Measurements from ENCODE around the gene CFAP92.

Gene CFAP92

GRCh38 chr3:129023909-129024308, 30.0 kb upstream of the CFAP92 start:
- no peak for DNase-seq

GRCh38 chr3:129023008-129023358, 29.1 kb upstream of the CFAP92 start:
- no peak for DNase-seq

- DNase-seq, result no peak
Measured at GRCh38 chr3:129022114-129023007, 28.5 kb upstream of the CFAP92 start.

DNA sequence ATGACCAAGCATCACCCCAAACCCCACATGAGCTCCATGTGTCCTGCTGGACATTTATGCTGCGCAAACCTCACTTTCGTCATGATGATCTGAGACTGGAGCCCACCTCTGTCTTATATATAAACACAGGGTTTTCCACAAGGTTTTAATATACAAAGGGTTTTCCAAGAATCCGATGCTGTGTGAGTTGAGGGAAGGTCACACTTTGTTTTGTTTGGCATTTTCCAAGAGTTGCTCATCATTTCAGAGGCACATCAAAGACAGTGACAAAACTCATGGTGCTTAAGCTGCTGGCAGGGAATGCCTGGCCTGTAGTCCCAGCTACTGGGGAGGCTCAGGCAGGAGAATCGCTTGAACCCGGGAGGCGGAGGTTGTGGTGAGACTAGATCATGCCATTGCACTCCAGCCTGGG, 27.3 kb upstream of the CFAP92 start:
- DNase-seq, result no peak

DNA sequence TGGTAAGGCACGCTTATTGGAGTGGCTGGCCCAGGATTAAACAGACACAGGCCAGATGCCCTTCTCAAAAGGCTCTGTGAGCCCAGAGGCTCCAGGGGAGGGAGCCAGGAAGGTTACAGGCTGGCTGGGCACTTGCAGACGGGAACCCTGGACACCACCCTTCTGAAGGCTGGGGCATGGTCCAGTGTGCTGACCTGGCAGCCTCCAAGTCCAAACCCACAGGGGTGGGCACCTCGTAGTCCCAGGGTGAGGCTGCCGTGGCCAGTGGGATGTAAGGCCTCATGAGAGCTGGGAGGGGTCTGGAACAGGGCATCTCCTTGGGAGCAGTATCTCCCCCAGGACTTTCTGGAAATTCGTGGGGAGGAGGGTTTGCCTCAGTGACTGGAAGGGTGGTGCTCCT, 26.8 kb upstream of the CFAP92 start:
- DNase-seq, result no peak

- no peak for DNase-seq
Measured at GRCh38 chr3:129019266-129019665, 25.4 kb upstream of the CFAP92 start.

GRCh38 chr3:129018751-129019150, 24.9 kb upstream of the CFAP92 start:
- no peak for DNase-seq

- DNase-seq, result no peak
Measured at GRCh38 chr3:129018271-129018670, 24.4 kb upstream of the CFAP92 start.

DNA sequence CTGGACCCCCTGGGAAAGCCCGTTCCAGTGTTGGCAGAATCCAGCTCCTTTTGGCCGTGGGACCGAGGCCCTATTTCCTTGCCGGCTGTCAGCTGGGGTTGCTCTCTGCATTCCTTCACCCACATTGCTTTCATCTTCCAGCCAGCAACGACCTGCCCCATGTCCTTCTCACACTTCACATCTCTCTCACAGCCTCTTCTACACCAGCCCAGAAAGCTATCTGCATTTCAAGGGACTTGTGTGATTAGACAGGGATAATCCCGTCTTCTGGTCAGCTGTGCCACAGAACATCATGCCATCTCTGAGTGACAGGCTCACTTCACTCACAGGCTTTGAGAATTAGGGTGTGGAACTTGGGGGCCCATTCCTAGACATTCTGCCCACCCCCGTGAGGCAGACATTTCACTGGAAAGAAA, 23.6 kb upstream of the CFAP92 start:
- no peak for DNase-seq

DNA sequence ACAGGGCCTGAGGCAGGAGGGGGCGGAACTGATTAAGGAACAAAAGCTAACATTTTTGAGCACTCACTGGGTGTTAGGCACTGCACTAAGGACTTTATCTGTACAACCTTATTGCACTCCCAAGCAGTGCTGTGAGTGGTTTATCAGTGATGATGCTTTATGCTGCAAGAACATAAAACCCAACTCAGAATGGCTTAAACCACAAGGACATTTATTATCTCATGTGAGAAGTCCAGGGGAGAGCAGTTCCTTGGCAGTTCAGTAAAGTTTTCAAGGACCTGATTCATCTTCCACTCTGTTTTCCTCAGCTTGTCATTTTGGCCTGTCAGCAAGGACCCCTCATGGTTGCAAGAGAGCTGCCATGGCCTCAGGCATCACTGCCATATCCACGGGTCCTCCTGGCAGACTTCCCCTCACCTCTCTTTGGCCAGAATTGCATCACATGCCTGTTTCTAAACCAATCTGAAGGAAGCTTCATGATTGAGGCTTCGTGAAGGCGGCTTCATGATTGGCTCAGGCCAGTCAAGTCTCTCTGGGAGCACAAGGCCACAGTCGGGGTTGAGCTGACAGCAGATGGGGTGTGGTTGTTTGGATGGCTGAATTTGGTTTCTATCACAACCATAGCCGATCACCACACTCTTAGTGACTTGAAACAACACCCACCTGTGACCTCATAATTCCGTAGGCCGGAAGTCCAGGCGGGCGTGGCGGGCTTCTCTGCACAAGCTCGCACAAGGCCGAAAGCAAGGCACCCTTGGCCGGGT, 23.0 kb upstream of the CFAP92 start:
- no peak for DNase-seq

DNA sequence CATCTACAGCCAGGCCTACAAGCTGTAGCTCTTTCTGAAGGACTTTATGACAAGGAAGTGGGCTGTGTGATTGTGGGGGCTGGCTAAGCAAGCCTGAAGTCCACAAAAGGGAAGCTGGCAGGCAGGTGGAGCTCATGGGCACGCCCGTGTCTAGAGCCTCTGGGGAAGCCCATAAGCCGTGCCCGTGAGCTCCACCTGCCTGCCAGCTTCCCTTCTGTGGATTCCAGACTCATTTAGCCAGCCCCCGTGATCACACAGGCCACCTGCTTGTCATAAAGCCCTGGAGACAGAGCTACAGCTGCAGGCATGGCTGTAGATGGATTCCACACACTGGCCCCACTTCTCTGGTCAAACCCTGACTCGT, 22.5 kb upstream of the CFAP92 start:
- DNase-seq, result peak; percentile 68

DNA sequence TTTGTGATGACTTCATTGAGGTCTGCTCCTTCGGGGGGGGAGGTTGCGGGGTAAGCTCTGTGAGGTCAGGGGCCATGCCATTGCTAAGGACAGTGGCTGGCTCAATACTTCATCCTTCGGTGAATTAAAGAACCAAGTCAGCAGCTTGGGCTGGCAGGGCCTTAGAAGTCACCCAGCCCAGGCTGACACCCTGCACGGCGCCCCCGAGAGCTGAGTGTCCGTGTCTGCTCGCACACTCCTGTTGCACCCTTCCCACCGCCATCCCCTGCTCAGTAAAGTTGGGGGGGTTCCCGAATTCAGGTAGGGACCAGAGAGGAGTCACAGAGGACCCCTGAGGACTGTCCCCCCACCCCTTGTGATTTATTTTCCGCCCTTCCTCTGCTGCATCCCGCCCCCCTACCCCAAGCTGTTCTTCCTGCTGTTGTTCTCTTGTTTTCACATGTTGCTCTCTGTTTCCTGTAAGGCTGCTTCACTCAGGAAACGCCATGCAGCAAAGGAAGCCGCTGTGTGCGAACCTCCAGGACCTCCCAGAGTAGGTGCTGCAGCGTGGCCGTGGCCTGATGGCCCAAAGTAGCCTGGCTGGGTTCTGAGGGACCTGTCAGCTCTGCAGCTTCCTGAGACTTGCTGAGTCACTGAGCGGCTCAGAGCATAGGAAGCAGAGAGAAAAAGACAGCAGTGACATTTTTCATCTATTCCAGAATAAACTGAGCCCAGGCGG, 21.7 kb upstream of the CFAP92 start:
- no peak for DNase-seq

- DNase-seq, result no peak
Measured at GRCh38 chr3:129014793-129015345, 21.0 kb upstream of the CFAP92 start.

- no peak for DNase-seq
Measured at GRCh38 chr3:129014148-129014547, 20.3 kb upstream of the CFAP92 start.

- no peak for DNase-seq
Measured at GRCh38 chr3:129013491-129013891, 19.6 kb upstream of the CFAP92 start.

DNA sequence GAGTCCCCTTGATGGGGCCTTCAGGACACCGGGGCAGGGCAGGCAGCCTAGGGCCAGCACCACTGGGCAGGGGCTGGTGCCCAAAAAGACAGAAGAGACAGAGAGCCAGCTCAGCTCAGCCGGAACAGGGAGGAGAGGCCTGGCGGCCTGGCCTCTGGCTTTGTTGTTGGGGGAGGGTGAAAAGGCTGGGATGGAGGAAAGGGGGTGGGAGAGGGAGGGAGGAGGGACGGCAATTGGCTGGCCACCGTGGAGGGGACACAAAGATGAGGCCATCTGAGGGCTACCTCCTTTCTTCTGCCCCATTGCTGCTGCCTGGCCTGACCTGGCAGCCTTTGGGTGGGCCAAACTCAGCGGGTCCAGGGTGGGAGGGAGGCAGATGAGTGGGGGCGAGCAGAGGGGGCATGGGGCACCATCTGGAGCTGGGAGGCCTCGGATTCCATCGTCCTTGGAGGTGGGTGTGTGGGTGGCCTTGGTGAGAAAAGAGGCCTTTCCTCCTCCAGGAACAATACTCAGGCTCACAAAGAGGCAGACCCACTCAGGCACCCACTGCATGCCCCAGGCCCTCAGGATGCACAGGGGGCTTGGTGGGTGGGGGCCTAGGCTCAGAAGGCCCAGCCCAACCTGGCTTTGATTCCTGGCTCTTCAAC, 16.6 kb upstream of the CFAP92 start:
- DNase-seq, result no peak

- no peak for DNase-seq
Measured at GRCh38 chr3:129009266-129009665, 15.4 kb upstream of the CFAP92 start.

GRCh38 chr3:129007792-129008191, 13.9 kb upstream of the CFAP92 start:
- DNase-seq, result no peak

DNA sequence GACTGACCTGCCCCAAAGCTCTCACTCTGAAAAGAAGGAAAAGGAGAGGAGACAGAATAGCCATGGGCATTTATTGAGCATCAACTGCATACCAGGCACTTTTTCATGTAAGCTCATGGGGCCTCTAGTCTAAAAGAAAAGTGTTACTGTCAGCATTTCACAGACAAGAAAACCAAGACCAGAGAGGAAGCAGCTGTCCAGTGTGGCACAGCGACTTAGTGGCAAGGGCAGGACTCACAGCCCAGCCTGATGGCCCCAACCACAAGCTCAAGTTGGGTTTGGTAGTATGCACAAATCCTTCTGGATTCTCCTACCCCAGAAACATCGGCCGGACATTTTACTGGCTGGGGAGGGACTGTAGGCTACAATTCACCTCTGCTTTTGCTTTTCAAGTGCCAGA, 13.0 kb upstream of the CFAP92 start:
- DNase-seq, result no peak

DNA sequence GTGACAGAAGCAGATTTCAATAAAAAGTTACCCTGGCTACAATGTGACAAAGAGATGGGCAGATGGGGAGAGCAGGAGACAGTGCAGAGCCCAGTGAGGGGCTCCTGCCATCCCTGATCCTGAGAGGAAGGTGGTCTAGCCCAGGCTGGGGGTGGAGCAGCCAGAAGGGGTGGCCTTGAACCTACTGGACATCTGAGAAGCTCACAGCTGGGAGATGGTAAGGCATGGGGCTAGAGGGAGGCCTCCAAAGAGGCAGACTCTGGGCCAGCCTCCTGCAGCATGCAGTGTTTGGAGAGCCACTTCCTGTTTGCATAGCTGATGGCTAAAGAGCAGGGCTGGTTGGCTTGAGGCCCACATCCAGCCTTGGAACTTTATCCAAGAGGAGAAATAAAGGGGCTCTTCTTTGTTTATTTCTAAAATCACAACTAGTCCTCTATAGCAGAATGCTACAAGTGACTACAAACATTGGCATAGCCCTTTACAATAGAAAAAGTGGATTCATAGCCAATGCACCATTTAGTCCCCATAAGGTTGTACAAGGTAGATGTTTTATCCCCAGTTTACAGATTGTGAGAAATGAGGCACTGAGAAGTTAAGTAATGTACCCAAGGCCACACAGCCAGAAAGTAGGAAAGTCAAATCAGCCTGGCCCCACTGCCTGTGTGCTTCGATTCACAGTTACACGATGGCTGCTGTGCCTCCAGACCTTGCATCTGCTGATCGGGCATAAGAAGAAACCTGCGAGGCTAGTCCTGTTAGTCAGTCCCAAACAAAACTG, 11.8 kb upstream of the CFAP92 start:
- DNase-seq, result peak; percentile 72

- peak; percentile 68 for DNase-seq
Measured at GRCh38 chr3:129004639-129005295, 10.9 kb upstream of the CFAP92 start.
